Measurements from ENCODE around the gene ST8SIA1. TPM values are rescaled to one million over a fixed set of nuclear protein-coding genes. Genes with fewer than 3 reads are reported as not detected.

The ST8SIA1 gene
- total RNA-seq, 1 donor from 2014 or later: 2.2 TPM

DNA sequence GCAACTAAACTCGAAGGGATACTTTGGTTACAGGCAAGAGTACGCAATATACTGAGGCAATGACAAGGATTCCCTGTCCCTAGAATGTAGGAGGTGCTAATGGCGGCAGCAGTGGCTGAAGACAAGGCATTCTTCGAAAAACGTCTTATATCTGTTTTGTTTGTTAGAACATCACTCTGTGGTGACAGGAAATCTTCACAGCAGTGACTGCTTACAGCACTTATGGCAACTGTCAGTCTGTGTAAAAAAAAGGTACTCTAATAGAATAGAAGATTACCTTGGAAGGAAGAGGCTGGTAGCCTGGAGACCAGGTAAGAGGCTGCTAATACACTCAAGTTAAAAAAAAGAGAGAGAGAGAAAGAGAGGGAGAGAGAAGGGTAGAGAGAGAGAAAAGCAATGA lies 131.7 kb downstream of the ST8SIA1 start:
- Mint-ChIP-seq H3K36me3 (peaks cover 3% of the 10 kb centered on the region), H3K27me3 (ENCODE audit: low read depth) (peaks cover 4% of the 10 kb centered on the region), H3K4me3 (no peak overlapping the region), H3K9me3 (peaks cover 14% of the 10 kb centered on the region), H3K4me1 (peaks cover 5% of the 10 kb centered on the region), H3K27ac (no peak overlapping the region)
- no peak for DNase-seq (ENCODE audit: low spot score in 2 of 2, unreplicated experiment in 2 of 2)
- TF ChIP-seq, protein P1, sequence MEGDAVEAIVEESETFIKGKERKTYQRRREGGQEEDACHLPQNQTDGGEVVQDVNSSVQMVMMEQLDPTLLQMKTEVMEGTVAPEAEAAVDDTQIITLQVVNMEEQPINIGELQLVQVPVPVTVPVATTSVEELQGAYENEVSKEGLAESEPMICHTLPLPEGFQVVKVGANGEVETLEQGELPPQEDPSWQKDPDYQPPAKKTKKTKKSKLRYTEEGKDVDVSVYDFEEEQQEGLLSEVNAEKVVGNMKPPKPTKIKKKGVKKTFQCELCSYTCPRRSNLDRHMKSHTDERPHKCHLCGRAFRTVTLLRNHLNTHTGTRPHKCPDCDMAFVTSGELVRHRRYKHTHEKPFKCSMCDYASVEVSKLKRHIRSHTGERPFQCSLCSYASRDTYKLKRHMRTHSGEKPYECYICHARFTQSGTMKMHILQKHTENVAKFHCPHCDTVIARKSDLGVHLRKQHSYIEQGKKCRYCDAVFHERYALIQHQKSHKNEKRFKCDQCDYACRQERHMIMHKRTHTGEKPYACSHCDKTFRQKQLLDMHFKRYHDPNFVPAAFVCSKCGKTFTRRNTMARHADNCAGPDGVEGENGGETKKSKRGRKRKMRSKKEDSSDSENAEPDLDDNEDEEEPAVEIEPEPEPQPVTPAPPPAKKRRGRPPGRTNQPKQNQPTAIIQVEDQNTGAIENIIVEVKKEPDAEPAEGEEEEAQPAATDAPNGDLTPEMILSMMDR (IDR thresholded peaks at IDR 0.05; ENCODE audit: unreplicated experiment): no peak

DNA sequence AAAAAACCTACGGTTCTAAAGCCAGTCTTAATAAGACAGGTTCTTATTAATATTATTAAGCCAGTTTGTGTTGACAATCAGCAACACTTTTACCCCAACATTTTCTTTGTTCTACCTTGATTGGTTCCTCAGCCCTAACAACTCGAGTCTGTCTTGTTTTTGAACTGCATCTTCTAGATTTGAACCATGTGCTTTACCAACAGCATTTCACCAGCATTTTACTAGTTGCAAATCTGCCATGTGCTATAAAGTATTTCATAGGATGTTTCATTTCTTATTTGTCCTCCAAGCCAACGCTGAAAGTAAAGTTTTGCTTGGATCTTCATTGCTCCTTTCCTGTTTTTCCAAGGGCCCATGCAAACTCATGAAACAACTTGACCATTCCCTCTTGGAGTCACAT lies 133.4 kb downstream of the ST8SIA1 start:
- TF ChIP-seq, protein P1 (IDR thresholded peaks at IDR 0.05; ENCODE audit: unreplicated experiment): no peak
- no peak overlapping the region for H3K27ac Mint-ChIP-seq
- no peak for DNase-seq (ENCODE audit: low spot score in 2 of 2, unreplicated experiment in 2 of 2)

DNA sequence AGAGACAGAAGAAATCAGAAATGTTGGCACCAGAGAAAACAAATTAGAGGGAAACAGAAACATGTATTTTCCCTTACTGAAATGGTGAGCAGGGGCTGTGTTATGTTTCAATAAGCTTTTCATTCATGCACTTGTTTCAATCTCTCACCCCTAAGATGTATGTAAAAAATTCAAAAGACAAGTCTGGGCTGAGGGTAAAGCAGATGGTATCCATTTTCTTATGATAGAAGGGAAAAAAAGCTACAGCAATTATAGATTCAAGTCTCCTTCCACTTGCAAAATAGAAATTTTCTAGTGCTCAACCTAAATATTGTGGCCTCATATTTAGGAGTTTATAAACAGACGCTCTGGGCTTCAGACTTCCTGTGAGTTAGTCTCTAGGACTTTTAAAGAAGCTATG lies 138.3 kb downstream of the ST8SIA1 start:
- no peak overlapping the region for H3K27ac Mint-ChIP-seq
- TF ChIP-seq, protein P1 (IDR thresholded peaks at IDR 0.05; ENCODE audit: unreplicated experiment): no peak
- DNase-seq (ENCODE audit: low spot score in 2 of 2, unreplicated experiment in 2 of 2): no peak
- H3K36me3 Mint-ChIP-seq: no peaks in the 10 kb centered on the region
- peaks cover 2% of the 10 kb centered on the region for H3K27me3 Mint-ChIP-seq (ENCODE audit: low read depth)
- H3K4me3 Mint-ChIP-seq: no peak overlapping the region
- H3K4me1 Mint-ChIP-seq: peaks cover 2% of the 10 kb centered on the region
- H3K9me3 Mint-ChIP-seq: no peaks in the 10 kb centered on the region

More for the DNA sequence above, 133.4 kb downstream of the ST8SIA1 start:
- Mint-ChIP-seq H3K4me3 (no peak overlapping the region), H3K36me3 (peaks cover 3% of the 10 kb centered on the region), H3K9me3 (peaks cover 14% of the 10 kb centered on the region), H3K4me1 (peaks cover 3% of the 10 kb centered on the region), H3K27me3 (ENCODE audit: low read depth) (peaks cover 4% of the 10 kb centered on the region)

DNA sequence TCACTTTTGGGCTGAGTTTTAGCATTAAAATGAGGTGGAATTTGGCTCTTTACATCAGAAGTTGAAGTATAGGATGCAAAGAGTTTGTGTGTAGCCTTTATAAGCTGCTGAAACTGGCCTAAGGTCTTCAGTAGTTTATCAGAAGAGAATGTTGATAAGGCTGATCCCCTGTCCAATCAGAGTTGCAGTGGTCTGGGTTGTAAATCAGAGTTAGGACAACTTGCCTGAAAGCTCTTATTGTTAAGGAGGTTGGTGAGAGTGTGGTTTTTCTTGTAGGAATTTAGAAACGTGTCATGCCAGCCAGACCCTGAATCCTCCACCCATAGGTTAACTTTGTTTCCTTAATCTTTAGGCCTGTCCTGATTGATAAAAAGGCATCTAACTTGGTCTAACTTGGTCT lies 143.5 kb downstream of the ST8SIA1 start:
- no peak for DNase-seq (ENCODE audit: low spot score in 2 of 2, unreplicated experiment in 2 of 2)
- H3K27me3 Mint-ChIP-seq (ENCODE audit: low read depth): peaks cover 2% of the 10 kb centered on the region
- no peaks in the 10 kb centered on the region for H3K36me3 Mint-ChIP-seq
- H3K4me1 Mint-ChIP-seq: peaks cover 9% of the 10 kb centered on the region
- no peak overlapping the region for H3K4me3 Mint-ChIP-seq
- H3K9me3 Mint-ChIP-seq: no peaks in the 10 kb centered on the region
- H3K27ac Mint-ChIP-seq: no peak overlapping the region
- TF ChIP-seq, protein P1 (IDR thresholded peaks at IDR 0.05; ENCODE audit: unreplicated experiment): no peak

DNA sequence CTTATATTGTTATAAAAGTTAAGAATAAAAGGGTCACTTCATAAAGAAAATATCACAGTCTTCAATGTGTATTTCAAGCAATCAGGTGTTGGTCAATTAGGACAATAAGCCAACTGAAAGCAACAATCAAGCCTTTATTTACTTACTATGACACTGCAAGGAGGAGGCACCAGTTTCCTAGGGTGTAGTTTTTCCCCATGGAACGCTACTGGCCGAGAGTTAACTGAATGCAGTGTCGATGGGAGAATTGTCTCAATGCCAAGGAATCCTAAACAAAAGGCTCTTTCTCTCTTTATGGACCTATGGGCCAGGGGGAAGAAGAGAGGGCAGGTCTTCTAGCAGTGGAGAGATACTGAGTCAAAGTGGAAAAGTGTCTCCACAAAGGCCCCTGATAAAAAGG lies 146.1 kb downstream of the ST8SIA1 start:
- no peak for DNase-seq (ENCODE audit: low spot score in 2 of 2, unreplicated experiment in 2 of 2)
- H3K27ac Mint-ChIP-seq: no peak overlapping the region
- H3K4me3 Mint-ChIP-seq: no peak overlapping the region
- no peaks in the 10 kb centered on the region for H3K9me3 Mint-ChIP-seq
- TF ChIP-seq, protein P1 (IDR thresholded peaks at IDR 0.05; ENCODE audit: unreplicated experiment): no peak
- H3K27me3 Mint-ChIP-seq (ENCODE audit: low read depth): peaks cover 5% of the 10 kb centered on the region
- H3K4me1 Mint-ChIP-seq: peaks cover 9% of the 10 kb centered on the region
- no peaks in the 10 kb centered on the region for H3K36me3 Mint-ChIP-seq

DNA sequence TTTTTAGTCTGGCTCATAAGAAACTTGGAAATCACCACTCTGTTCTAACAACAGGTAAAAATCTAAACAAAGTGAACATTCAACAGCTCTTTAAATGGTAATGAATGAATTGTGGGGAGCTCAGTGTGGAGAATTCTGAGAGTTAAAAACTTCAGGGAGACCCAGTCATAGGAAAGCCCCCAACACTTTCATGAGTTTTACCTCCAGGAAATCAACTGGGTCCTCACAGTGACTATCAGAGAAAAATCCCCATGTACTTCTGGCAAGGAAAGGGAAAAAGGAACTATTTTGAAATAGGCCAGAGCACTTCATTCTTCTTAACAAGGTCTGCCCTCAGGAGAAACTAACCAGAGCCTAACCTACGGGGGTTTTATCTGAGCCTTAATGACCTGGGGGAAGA lies 153.8 kb downstream of the ST8SIA1 start:
- H3K4me3 Mint-ChIP-seq: no peak overlapping the region
- DNase-seq (ENCODE audit: low spot score in 2 of 2, unreplicated experiment in 2 of 2): no peak

More for the DNA sequence above, 153.8 kb downstream of the ST8SIA1 start:
- no peaks in the 10 kb centered on the region for H3K36me3 Mint-ChIP-seq
- H3K27ac Mint-ChIP-seq: no peak overlapping the region
- TF ChIP-seq, protein P1 (IDR thresholded peaks at IDR 0.05; ENCODE audit: unreplicated experiment): no peak
- H3K4me1 Mint-ChIP-seq: no peaks in the 10 kb centered on the region
- peaks cover 3% of the 10 kb centered on the region for H3K27me3 Mint-ChIP-seq (ENCODE audit: low read depth)
- peaks cover 11% of the 10 kb centered on the region for H3K9me3 Mint-ChIP-seq

Data from mesothelial cell of epicardium (in vitro differentiated cells).